Gastrocnemius medialis (tissue), 4 donors: ENCODE data around the gene DMD. TPM values are rescaled to one million over a fixed set of nuclear protein-coding genes. Genes with fewer than 3 reads are reported as not detected.

ENCODE experiments used
- ATAC-seq, 2 donors: fragments of 150-250 bp; one replicate each; pipeline ENCODE4 v1.9.1; 2016
- DNase-seq, 2 donors: peaks; one replicate each; pipeline ENCODE4 v3.0.0-alpha.2; 2019
- H3K27ac ChIP-seq, 4 donors: fragments of 200-600 bp; sonication (generic); 1 replicate in 1 of 4; 2 replicates in 3 of 4; pipeline ENCODE4 v1.5.1; 2016 to 2018; ENCODE audit warnings: mild to moderate bottlenecking in 2 of 4, moderate library complexity in 1 of 4
- H3K27me3 ChIP-seq, 3 donors: fragments of 200-600 bp; sonication (generic) in 2 of 3; 1 replicate in 1 of 3; 2 replicates in 2 of 3; pipeline versions ENCODE4 v1.5.1 to v1.6.0; 2016 to 2019; ENCODE audit warnings: mild to moderate bottlenecking in 1 of 3, moderate library complexity in 1 of 3
- H3K36me3 ChIP-seq, 2 donors: fragments of 200-600 bp; sonication (generic) in 1 of 2; one replicate each; pipeline ENCODE4 v1.5.1; 2017 to 2018
- H3K4me1 ChIP-seq, 2 donors: fragments of 200-600 bp; sonication (generic) in 1 of 2; one replicate each; pipeline ENCODE4 v1.5.1; 2016 to 2017; ENCODE audit warnings: mild to moderate bottlenecking in 2 of 2
- H3K4me3 ChIP-seq, 4 donors: fragments of 200-600 bp; sonication (generic) in 3 of 4; 1 replicate in 1 of 4; 2 replicates in 3 of 4; pipeline ENCODE4 v1.5.1; 2016 to 2019; ENCODE audit warnings: mild to moderate bottlenecking in 2 of 4
- H3K9me3 ChIP-seq, 3 donors: fragments of 200-600 bp; sonication (generic) in 2 of 3; 1 replicate in 1 of 3; 2 replicates in 2 of 3; pipeline ENCODE4 v1.5.1; 2016 to 2019
- POLR2A ChIP-seq, 2 donors: fragments of 450-650 bp; IDR thresholded peaks; one replicate each; pipeline ENCODE4 v1.6.1; 2017; ENCODE audit warnings: antibody characterized with exemption in 2 of 2, mild to moderate bottlenecking in 2 of 2, moderate library complexity in 2 of 2
- in situ Hi-C, 4 donors: fragments of 200-750 bp; cut with MboI; loops; one replicate each; pipeline versions ENCODE4 v1.15.0 to v1.8.0; 2017; ENCODE audit warnings: low sequenced_read_pairs in 4 of 4
- intact Hi-C: fragments of 100-400 bp; cut with DNase I; formaldehyde crosslinking; loops from one replicate; pipeline ENCODE4 v1.15.1; 2023; ENCODE audit warnings: low total_unique reads
- total RNA-seq, 4 donors: library from RNA; depleted of rRNA; stranded (reverse); fragments of >200 nt; gene quantifications; one replicate each; pipeline versions ENCODE4 v1.1.0 to v1.2.3, GENCODE V29; 2016
- TF ChIP-seq, protein P1 (sequence below), 5 experiments: fragments of 450-650 bp in 3 of 5; fragments of 200-600 bp in 2 of 5; sonication (generic) in 2 of 5; IDR thresholded peaks in 4 of 5; conservative IDR thresholded peaks in 1 of 5; 1 replicate in 4 of 5; 2 replicates in 1 of 5; pipeline ENCODE4 v1.5.1; 2016 to 2019; ENCODE audit warnings: antibody characterized with exemption in 5 of 5, mild to moderate bottlenecking in 3 of 5, moderate library complexity in 3 of 5

DMD gene
- total RNA-seq, 4 donors from 2014 or later: 53.5 to 201 (median 98.9) TPM

DNA sequence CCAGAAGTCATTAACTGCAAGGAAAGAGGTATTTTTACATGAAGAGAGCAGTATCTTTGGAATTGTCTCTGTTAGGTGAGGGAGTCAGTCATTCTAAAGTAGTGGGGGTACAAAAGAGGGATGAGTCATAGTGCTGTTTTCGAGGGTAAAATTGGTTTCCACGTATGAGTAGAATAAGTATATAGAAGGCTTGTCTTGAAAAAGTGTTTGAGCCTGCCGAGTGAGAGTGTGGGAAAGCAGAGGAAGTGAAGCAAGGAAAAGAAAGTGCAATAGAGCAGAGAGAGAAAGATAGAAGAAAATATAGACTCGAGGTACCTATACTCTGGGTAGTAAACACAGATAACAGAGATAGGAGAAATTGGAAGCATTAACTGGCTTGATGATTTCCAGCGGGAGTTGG is 696.4 kb downstream of the DMD start:
- no peak for ATAC-seq
- Histone ChIP-seq H3K27ac (no peak overlapping the region), H3K9me3 (no peaks in the 10 kb centered on the region), H3K4me1 (no peaks in the 10 kb centered on the region), H3K36me3 (no peaks in the 10 kb centered on the region), H3K4me3 (no peak overlapping the region), H3K27me3 (no peaks in the 10 kb centered on the region)
- intact Hi-C loops (no loop called here), in situ Hi-C loops (no loop called here)
- no peak for TF ChIP-seq POLR2A (IDR thresholded peaks at IDR 0.05)
- TF ChIP-seq, protein P1, sequence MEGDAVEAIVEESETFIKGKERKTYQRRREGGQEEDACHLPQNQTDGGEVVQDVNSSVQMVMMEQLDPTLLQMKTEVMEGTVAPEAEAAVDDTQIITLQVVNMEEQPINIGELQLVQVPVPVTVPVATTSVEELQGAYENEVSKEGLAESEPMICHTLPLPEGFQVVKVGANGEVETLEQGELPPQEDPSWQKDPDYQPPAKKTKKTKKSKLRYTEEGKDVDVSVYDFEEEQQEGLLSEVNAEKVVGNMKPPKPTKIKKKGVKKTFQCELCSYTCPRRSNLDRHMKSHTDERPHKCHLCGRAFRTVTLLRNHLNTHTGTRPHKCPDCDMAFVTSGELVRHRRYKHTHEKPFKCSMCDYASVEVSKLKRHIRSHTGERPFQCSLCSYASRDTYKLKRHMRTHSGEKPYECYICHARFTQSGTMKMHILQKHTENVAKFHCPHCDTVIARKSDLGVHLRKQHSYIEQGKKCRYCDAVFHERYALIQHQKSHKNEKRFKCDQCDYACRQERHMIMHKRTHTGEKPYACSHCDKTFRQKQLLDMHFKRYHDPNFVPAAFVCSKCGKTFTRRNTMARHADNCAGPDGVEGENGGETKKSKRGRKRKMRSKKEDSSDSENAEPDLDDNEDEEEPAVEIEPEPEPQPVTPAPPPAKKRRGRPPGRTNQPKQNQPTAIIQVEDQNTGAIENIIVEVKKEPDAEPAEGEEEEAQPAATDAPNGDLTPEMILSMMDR (IDR thresholded peaks at IDR 0.05 in 4 of 5, conservative IDR thresholded peaks at IDR 0.05 in 1 of 5): no peak
- no peak for DNase-seq

DNA sequence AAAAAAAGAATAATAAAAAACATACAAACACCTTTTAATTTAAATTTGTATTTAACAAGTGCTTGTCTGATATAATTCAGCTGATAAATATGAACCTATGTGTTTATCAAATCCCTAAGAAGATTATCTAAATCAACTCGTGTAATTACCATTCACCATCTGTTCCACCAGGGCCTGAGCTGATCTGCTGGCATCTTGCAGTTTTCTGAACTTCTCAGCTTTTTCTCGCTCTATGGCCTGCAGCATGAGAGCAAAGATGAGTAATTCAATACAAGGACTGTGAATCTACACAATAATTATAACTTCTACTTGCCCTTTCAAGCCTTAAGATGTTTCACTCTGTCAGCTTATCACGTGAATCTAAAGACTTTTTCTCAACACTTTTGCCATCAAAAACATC is 709.7 kb downstream of the DMD start:
- H3K4me1 ChIP-seq: no peaks in the 10 kb centered on the region
- no peak for TF ChIP-seq POLR2A (IDR thresholded peaks at IDR 0.05)
- TF ChIP-seq, protein P1 (IDR thresholded peaks at IDR 0.05 in 4 of 5, conservative IDR thresholded peaks at IDR 0.05 in 1 of 5): no peak
- intact Hi-C loops (no loop called here), in situ Hi-C loops (no loop called here)
- H3K27ac ChIP-seq: no peak overlapping the region
- no peaks in the 10 kb centered on the region for H3K27me3 ChIP-seq
- DNase-seq (no peak), ATAC-seq (no peak)
- H3K9me3 ChIP-seq: no peaks in the 10 kb centered on the region
- no peak overlapping the region for H3K4me3 ChIP-seq
- H3K36me3 ChIP-seq: no peaks in the 10 kb centered on the region

DNA sequence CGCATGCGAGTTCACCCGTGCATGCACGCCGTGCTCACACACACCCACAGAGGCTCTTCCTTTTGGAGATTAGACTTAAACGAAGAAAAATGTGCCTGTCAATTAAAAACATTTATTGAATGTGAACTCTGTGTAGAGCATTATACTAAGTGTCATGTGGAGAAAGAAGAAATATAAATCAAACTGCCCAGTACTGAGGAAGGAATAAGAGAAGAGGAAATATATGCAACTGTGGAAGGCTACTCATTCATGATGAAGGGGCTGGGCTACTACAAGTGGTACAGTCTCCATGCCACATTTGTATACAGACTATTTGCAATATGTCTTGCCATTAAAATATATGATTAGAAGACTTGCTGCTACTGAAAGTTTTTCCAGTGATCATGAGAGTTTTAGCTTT is 714.7 kb downstream of the DMD start:
- Histone ChIP-seq H3K27me3 (no peaks in the 10 kb centered on the region), H3K4me1 (no peaks in the 10 kb centered on the region), H3K4me3 (no peak overlapping the region), H3K9me3 (no peaks in the 10 kb centered on the region), H3K27ac (no peak overlapping the region), H3K36me3 (no peaks in the 10 kb centered on the region)
- intact Hi-C loops (no loop called here), in situ Hi-C loops (no loop called here)
- DNase-seq (no peak), ATAC-seq (no peak)
- no peak for TF ChIP-seq POLR2A (IDR thresholded peaks at IDR 0.05)
- TF ChIP-seq, protein P1 (IDR thresholded peaks at IDR 0.05 in 4 of 5, conservative IDR thresholded peaks at IDR 0.05 in 1 of 5): no peak

DNA sequence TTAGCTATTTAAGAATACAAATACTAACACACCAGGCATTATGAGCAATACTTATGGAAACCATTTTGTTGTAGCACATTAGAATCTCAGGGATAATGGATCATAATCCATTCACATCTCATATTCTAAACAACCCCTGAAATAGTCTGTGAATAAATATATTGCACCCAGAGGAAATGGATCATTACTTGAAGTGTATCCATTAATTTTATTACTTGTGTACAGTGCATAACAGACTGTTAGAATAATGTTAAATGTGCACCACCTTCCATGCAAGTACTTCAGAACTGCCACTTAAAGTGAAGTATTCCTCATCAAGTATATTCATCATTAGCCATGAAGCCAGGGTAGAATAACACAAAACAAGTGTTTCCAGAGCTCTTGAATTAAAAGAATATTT is 715.5 kb downstream of the DMD start:
- H3K4me3 ChIP-seq: no peak overlapping the region
- TF ChIP-seq, protein P1 (IDR thresholded peaks at IDR 0.05 in 4 of 5, conservative IDR thresholded peaks at IDR 0.05 in 1 of 5): no peak
- peaks cover 0 to 2% of the 10 kb centered on the region in 2 donors for H3K36me3 ChIP-seq
- no peak overlapping the region for H3K27ac ChIP-seq
- H3K27me3 ChIP-seq: no peaks in the 10 kb centered on the region
- in situ Hi-C loops (no loop called here), intact Hi-C loops (no loop called here)
- H3K9me3 ChIP-seq: no peaks in the 10 kb centered on the region
- no peak for ATAC-seq
- DNase-seq: no peak
- H3K4me1 ChIP-seq: no peaks in the 10 kb centered on the region

DNA sequence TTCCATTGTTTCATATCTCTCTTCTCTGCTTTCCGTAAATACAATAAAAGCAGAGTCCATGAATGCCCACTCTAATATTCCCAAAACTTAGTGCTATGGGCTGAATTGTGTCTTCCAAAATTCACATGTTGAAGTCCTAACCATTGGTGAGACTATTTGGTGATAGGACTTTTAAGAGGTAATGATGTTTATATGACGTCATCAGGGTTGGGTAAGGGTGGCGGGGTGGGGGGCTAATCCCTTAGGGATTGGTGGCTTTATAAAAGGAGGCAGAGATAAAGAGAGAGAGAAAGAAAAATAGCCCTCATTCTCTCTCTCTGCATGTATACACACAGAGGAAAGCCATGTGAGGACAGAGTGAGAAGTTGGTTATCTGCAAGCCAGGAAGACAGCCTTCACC is 722.2 kb downstream of the DMD start:
- intact Hi-C loops (no loop called here), in situ Hi-C loops (no loop called here)
- H3K36me3 ChIP-seq: peaks cover 0 to 3% of the 10 kb centered on the region in 2 donors
- no peaks in the 10 kb centered on the region for H3K9me3 ChIP-seq
- TF ChIP-seq POLR2A (IDR thresholded peaks at IDR 0.05): no peak
- TF ChIP-seq, protein P1 (IDR thresholded peaks at IDR 0.05 in 4 of 5, conservative IDR thresholded peaks at IDR 0.05 in 1 of 5): no peak
- no peaks in the 10 kb centered on the region for H3K4me1 ChIP-seq
- no peak for DNase-seq
- ATAC-seq: no peak
- H3K27ac ChIP-seq: no peak overlapping the region
- no peak overlapping the region for H3K4me3 ChIP-seq
- no peaks in the 10 kb centered on the region for H3K27me3 ChIP-seq
